ENCODE data around the gene PSAP. TPM values are rescaled to one million over a fixed set of nuclear protein-coding genes. Genes with fewer than 3 reads are reported as not detected.

PSAP gene
- total RNA-seq, 1 donor from 2014 or later: 210 TPM

DNA sequence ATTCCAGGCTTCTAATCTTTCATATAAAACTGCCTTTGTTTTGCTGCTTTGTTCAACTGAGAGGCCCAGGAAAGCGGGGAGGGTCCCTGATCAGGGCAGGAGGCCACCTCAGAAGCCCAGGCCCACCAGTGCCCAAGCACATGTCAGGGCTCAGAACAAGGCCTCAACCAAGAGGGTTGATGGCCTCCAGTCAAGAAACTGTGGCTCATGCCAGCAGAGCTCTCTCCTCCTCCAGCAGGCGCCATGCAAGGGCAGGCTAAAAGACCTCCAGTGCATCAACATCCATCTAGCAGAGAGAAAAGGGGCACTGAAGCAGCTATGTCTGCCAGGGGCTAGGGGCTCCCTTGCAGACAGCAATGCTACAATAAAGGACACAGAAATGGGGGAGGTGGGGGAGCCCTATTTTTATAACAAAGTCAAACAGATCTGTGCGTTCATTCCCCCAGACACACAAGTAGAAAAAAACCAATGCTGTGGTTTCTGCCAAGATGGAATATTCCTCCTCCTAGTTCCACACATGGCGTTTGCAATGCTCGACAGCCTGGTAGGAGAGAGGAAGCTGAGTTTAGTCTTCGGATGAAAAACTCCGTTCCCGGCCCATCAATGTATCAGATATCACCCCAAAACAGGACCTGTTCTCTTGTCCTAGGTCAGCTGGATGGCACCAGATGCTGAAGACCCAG is 34.0 kb downstream of the PSAP start:
- peaks cover 73% of the 10 kb centered on the region for H3K36me3 Mint-ChIP-seq (ENCODE audit: low read depth)
- H3K4me3 Mint-ChIP-seq: no peak overlapping the region
- ATAC-seq (ENCODE audit: low read depth): no peak
- no peaks in the 10 kb centered on the region for H3K9me3 Mint-ChIP-seq
- no peak overlapping the region for H3K27ac Mint-ChIP-seq
- DNase-seq: no peak
- H3K27me3 Mint-ChIP-seq: no peaks in the 10 kb centered on the region
- H3K4me1 Mint-ChIP-seq: peaks cover 2% of the 10 kb centered on the region
- intact Hi-C loops (cut with micrococcal nuclease): no loop called here
- ChIA-PET POLR2A (interaction anchor here (0.5 kb wide), 1 partner anchor 439 kb away, joined by 3 read pairs; no protein-coding TSS in a partner anchor), CTCF (interaction anchor here (3.0 kb wide), 1 partner anchor 79 kb away, joined by 9 read pairs; no protein-coding TSS in a partner anchor)
- TF ChIP-seq, protein P1, sequence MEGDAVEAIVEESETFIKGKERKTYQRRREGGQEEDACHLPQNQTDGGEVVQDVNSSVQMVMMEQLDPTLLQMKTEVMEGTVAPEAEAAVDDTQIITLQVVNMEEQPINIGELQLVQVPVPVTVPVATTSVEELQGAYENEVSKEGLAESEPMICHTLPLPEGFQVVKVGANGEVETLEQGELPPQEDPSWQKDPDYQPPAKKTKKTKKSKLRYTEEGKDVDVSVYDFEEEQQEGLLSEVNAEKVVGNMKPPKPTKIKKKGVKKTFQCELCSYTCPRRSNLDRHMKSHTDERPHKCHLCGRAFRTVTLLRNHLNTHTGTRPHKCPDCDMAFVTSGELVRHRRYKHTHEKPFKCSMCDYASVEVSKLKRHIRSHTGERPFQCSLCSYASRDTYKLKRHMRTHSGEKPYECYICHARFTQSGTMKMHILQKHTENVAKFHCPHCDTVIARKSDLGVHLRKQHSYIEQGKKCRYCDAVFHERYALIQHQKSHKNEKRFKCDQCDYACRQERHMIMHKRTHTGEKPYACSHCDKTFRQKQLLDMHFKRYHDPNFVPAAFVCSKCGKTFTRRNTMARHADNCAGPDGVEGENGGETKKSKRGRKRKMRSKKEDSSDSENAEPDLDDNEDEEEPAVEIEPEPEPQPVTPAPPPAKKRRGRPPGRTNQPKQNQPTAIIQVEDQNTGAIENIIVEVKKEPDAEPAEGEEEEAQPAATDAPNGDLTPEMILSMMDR (IDR thresholded peaks at IDR 0.05): no peak

GRCh38 chr10:71816421-71816851 is 34.6 kb downstream of the PSAP start:
- H3K4me3 Mint-ChIP-seq: no peak overlapping the region
- intact Hi-C loops (cut with micrococcal nuclease): no loop called here
- no peaks in the 10 kb centered on the region for H3K9me3 Mint-ChIP-seq
- peaks cover 67% of the 10 kb centered on the region for H3K36me3 Mint-ChIP-seq (ENCODE audit: low read depth)
- ATAC-seq (ENCODE audit: low read depth) (no peak), DNase-seq (no peak)
- no peaks in the 10 kb centered on the region for H3K27me3 Mint-ChIP-seq
- no peak overlapping the region for H3K27ac Mint-ChIP-seq
- H3K4me1 Mint-ChIP-seq: peaks cover 2% of the 10 kb centered on the region
- CTCF ChIA-PET: interaction anchor here (1.2 to 3.0 kb wide), 3 partner anchors 80 to 497 kb away, joined by 3 to 9 read pairs (median 9); partner anchors contain the start of gene SLC29A3
- POLR2A ChIA-PET: no interaction called here
- TF ChIP-seq, protein P1 (IDR thresholded peaks at IDR 0.05): no peak

DNA sequence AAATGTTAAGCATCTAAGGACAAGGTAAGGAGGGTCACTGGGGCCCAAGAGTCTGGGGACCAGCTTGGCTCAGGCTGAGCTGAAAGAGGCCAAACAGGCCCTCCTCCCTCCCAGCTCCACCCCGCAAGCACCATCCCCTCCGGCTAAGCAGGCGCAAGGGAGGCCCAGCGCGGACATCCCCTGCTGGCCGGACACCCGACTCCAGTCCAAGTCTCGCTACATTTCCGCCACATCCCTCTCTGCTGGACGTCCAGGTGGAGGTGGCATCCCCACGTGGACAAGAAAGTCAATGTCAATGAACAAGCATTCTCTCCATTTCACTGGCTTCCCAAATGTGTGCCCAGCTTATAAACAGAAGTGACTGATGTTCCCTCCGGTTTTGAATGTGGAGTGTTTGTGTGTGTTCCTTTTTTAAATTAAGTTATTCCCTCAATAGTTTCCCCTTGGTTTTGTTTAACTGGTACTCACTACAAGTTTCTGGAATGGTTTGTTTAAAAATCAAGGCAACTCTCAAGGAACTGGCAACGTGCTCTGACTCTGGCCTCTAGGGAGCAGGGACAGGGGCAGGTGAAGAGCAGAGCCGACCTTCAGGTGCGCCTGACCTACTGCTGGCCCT is 35.4 kb downstream of the PSAP start:
- H3K36me3 Mint-ChIP-seq (ENCODE audit: low read depth): peaks cover 59% of the 10 kb centered on the region
- CTCF ChIA-PET: interaction anchor here (1.2 to 1.8 kb wide), 2 partner anchors 81 to 497 kb away, joined by 3 to 9 read pairs; partner anchors contain the start of gene SLC29A3

DNA sequence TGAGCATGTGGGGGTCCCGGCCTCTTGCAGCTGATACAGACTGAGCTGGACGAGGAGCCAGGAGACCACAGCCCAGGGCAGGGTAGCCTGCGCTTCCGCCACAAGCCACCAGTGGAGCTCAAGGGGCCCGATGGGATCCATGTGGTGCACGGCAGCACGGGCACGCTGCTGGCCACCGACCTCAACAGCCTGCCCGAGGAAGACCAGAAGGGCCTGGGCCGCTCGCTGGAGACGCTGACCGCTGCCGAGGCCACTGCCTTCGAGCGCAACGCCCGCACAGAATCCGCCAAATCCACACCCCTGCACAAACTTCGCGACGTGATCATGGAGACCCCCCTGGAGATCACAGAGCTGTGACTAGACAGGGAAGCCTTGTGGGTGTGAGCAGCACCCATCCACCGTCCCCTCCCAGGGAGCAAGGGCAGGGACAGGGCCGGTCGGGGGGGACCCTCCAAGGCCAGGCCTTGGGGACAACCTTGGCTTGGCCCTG is 36.1 kb downstream of the PSAP start:
- ChIA-PET POLR2A (interaction anchor here (0.5 kb wide), 1 partner anchor 437 kb away, joined by 5 read pairs; no protein-coding TSS in a partner anchor), CTCF (interaction anchor here (1.2 to 4.7 kb wide), 4 partner anchors 75 to 496 kb away, joined by 3 to 47 read pairs (median 8); partner anchors contain the start of gene SLC29A3)
- H3K4me3 Mint-ChIP-seq: no peak overlapping the region
- no peaks in the 10 kb centered on the region for H3K9me3 Mint-ChIP-seq
- TF ChIP-seq, protein P1 (IDR thresholded peaks at IDR 0.05): no peak
- H3K27me3 Mint-ChIP-seq: no peaks in the 10 kb centered on the region
- peaks cover 52% of the 10 kb centered on the region for H3K36me3 Mint-ChIP-seq (ENCODE audit: low read depth)
- ATAC-seq (ENCODE audit: low read depth) (no peak), DNase-seq (no peak)
- H3K27ac Mint-ChIP-seq: no peak overlapping the region
- H3K4me1 Mint-ChIP-seq: peaks cover 2% of the 10 kb centered on the region
- intact Hi-C loops (cut with micrococcal nuclease): loop anchor here (5.0 kb wide), 2 partner anchors 43 to 418 kb away; partner anchors contain the start of genes CDH23 and VSIR

More for the DNA sequence above, 35.4 kb downstream of the PSAP start:
- no peak for ATAC-seq (ENCODE audit: low read depth)
- intact Hi-C loops (cut with micrococcal nuclease): no loop called here
- Mint-ChIP-seq H3K9me3 (no peaks in the 10 kb centered on the region), H3K27me3 (no peaks in the 10 kb centered on the region), H3K27ac (no peak overlapping the region), H3K4me3 (no peak overlapping the region), H3K4me1 (peaks cover 2% of the 10 kb centered on the region)
- POLR2A ChIA-PET: interaction anchor here (0.5 kb wide), 1 partner anchor 438 kb away, joined by 5 read pairs; no protein-coding TSS in a partner anchor
- TF ChIP-seq, protein P1 (IDR thresholded peaks at IDR 0.05): no peak
- no peak for DNase-seq

Measured in activated B cell treated with CpG ODN at 0.5 μM for 24 hours (primary cell).